Skeletal muscle satellite cell (primary cell): Measurements from ENCODE around the gene MECP2.

Experiments
- H3K27me3 ChIP-seq: 2 replicates; pipeline ENCODE4 v1.7.0; 2013; ENCODE audit warnings: low read length; ENCODE audit not compliant: control insufficient read depth, insufficient read depth
- H3K36me3 ChIP-seq: 2 replicates; pipeline ENCODE4 v1.7.0; 2013; ENCODE audit warnings: mild to moderate bottlenecking, control low read depth, low read length; ENCODE audit not compliant: insufficient read depth
- H3K4me1 ChIP-seq: 2 replicates; pipeline ENCODE4 v1.7.0; 2013; ENCODE audit warnings: low read length; ENCODE audit not compliant: control insufficient read depth, insufficient read depth
- H3K4me2 ChIP-seq: 2 replicates; pipeline ENCODE4 v1.7.0; 2013; ENCODE audit warnings: mild to moderate bottlenecking, low read length
- H3K4me3 ChIP-seq: 2 replicates; pipeline ENCODE4 v1.7.0; 2013; ENCODE audit warnings: low read length
- H3K9ac ChIP-seq: 2 replicates; pipeline ENCODE4 v1.7.0; 2013; ENCODE audit warnings: mild to moderate bottlenecking, low read depth, low read length, moderate library complexity
- H3K9me3 ChIP-seq: replicated peaks from 2 replicates; pipeline ENCODE4 v1.7.0; 2013; ENCODE audit warnings: mild to moderate bottlenecking, control low read depth, low read length

Gene MECP2

DNA sequence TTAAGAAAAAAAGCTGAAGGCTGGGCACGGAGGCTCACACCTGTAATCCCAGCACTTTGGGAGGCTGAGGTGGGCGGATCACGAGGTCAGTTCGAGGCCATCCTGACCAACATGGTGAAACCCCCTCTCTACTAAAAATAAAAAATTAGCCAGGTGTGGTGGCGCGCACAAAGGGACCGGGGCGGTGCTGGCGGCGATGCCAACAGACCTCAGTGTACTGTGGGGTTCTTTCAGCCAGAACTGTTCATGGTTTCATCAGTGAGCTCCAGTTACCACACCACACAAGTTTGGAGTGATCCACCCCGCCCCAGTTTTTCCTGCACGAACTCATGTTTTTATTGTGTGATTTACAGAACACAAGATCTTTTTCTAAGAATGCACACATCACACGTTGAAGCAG, 56.7 kb downstream of the MECP2 start:
- Histone ChIP-seq H3K27me3 (no peaks in the 10 kb centered on the region), H3K4me2 (peak overlapping the region; percentile 48), H3K36me3 (peaks cover 4% of the 10 kb centered on the region), H3K9me3 (no peaks in the 10 kb centered on the region), H3K4me1 (peaks cover 62% of the 10 kb centered on the region), H3K9ac (peak overlapping the region; percentile 58), H3K4me3 (no peak overlapping the region)

GRCh38 chrX:154040307-154040756, 57.2 kb downstream of the MECP2 start:
- Histone ChIP-seq H3K4me1 (peaks cover 60% of the 10 kb centered on the region), H3K4me2 (peak overlapping the region; percentile 48), H3K9me3 (no peaks in the 10 kb centered on the region), H3K27me3 (no peaks in the 10 kb centered on the region), H3K36me3 (peaks cover 4% of the 10 kb centered on the region), H3K4me3 (peak overlapping the region; percentile 19), H3K9ac (peak overlapping the region; percentile 70)

DNA sequence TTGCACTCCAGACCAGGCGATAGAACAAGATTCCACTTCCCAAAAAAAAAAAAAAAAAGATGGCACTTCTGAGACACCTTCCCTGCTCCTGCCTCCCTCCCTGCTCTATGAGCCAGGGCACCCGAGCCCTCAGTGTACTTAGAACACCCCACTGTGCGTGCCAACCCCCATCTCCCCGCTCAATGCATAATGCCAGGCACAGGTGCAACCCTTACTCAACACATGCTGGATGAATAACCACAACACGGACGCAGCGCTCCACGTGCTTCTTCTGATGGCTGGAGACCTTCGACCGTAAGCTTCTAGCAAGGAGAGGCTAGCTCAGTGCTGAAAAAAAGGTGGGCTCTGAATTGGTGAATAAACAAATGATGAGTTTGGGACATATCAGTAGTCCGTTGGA, 57.9 kb downstream of the MECP2 start:
- Histone ChIP-seq H3K4me3 (peak overlapping the region; percentile 19), H3K9ac (peak overlapping the region; percentile 70), H3K4me2 (peak overlapping the region; percentile 38), H3K27me3 (no peaks in the 10 kb centered on the region), H3K4me1 (peaks cover 59% of the 10 kb centered on the region), H3K36me3 (peaks cover 1% of the 10 kb centered on the region), H3K9me3 (no peaks in the 10 kb centered on the region)

- peaks cover 50% of the 10 kb centered on the region for H3K4me1 ChIP-seq
Measured at GRCh38 chrX:154038656-154039055, 58.9 kb downstream of the MECP2 start.

GRCh38 chrX:154037754-154038153, 59.8 kb downstream of the MECP2 start:
- H3K4me1 ChIP-seq = peaks cover 41% of the 10 kb centered on the region
- H3K9ac ChIP-seq = no peak overlapping the region
- no peak overlapping the region for H3K4me2 ChIP-seq
- no peaks in the 10 kb centered on the region for H3K27me3 ChIP-seq
- no peaks in the 10 kb centered on the region for H3K36me3 ChIP-seq
- no peak overlapping the region for H3K4me3 ChIP-seq
- no peaks in the 10 kb centered on the region for H3K9me3 ChIP-seq

More at GRCh38 chrX:154038656-154039055, 58.9 kb downstream of the MECP2 start:
- no peaks in the 10 kb centered on the region for H3K36me3 ChIP-seq
- no peak overlapping the region for H3K4me3 ChIP-seq
- no peaks in the 10 kb centered on the region for H3K27me3 ChIP-seq
- H3K4me2 ChIP-seq = no peak overlapping the region
- H3K9me3 ChIP-seq = no peaks in the 10 kb centered on the region
- no peak overlapping the region for H3K9ac ChIP-seq

- H3K4me3 ChIP-seq = no peak overlapping the region
- no peak overlapping the region for H3K9ac ChIP-seq
- peaks cover 29% of the 10 kb centered on the region for H3K4me1 ChIP-seq
- H3K27me3 ChIP-seq = no peaks in the 10 kb centered on the region
- no peak overlapping the region for H3K4me2 ChIP-seq
- H3K9me3 ChIP-seq = no peaks in the 10 kb centered on the region
- H3K36me3 ChIP-seq = peaks cover 4% of the 10 kb centered on the region
Measured at GRCh38 chrX:154036513-154036912, 61.0 kb downstream of the MECP2 start.

GRCh38 chrX:154033848-154034247, 63.7 kb downstream of the MECP2 start:
- no peak overlapping the region for H3K9ac ChIP-seq
- no peaks in the 10 kb centered on the region for H3K9me3 ChIP-seq
- H3K36me3 ChIP-seq = peaks cover 13% of the 10 kb centered on the region
- H3K4me2 ChIP-seq = no peak overlapping the region
- no peak overlapping the region for H3K4me3 ChIP-seq
- peaks cover 4% of the 10 kb centered on the region for H3K4me1 ChIP-seq
- no peaks in the 10 kb centered on the region for H3K27me3 ChIP-seq

DNA sequence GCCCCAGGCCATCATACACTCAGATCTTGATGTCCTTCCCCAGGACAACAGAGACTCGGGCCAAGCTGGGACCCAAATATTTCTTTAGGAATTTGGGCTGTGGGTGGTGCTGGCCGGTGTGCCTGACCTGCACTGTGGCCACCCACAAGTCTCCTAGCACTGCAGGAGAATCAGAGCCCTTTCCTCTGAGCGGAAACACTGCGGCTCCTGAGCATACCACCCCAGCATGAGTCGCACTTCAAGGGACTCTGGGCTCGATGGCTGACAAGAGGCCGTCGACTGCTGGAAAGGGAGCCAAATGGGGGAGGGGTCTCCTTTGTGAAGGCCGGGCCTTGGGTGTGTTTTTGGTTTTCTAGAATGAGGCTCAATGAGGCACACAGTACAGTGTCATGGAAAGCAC, 64.9 kb downstream of the MECP2 start:
- H3K4me2 ChIP-seq = no peak overlapping the region
- no peaks in the 10 kb centered on the region for H3K27me3 ChIP-seq
- H3K4me1 ChIP-seq = no peaks in the 10 kb centered on the region
- no peaks in the 10 kb centered on the region for H3K9me3 ChIP-seq
- peaks cover 15% of the 10 kb centered on the region for H3K36me3 ChIP-seq
- H3K4me3 ChIP-seq = no peak overlapping the region
- H3K9ac ChIP-seq = no peak overlapping the region

- Histone ChIP-seq H3K4me1 (no peaks in the 10 kb centered on the region), H3K36me3 (peaks cover 15% of the 10 kb centered on the region), H3K27me3 (no peaks in the 10 kb centered on the region), H3K4me2 (no peak overlapping the region), H3K4me3 (no peak overlapping the region), H3K9me3 (no peaks in the 10 kb centered on the region), H3K9ac (no peak overlapping the region)
Measured at GRCh38 chrX:154032160-154032559, 65.4 kb downstream of the MECP2 start.

DNA sequence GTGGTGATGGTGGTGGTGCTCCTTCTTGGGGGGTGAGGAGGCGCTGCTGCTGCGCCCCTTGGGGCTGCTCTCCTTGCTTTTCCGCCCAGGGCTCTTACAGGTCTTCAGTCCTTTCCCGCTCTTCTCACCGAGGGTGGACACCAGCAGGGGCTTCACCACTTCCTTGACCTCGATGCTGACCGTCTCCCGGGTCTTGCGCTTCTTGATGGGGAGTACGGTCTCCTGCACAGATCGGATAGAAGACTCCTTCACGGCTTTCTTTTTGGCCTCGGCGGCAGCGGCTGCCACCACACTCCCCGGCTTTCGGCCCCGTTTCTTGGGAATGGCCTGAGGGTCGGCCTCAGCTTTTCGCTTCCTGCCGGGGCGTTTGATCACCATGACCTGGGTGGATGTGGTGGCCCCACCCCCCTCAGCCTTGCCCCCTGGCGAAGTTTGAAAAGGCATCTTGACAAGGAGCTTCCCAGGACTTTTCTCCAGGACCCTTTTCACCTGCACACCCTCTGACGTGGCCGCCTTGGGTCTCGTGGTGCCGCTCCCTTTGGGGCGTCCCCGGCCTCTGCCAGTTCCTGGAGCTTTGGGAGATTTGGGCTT, 66.7 kb downstream of the MECP2 start:
- no peak overlapping the region for H3K4me3 ChIP-seq
- H3K9me3 ChIP-seq = no peaks in the 10 kb centered on the region
- no peak overlapping the region for H3K4me2 ChIP-seq
- H3K4me1 ChIP-seq = no peaks in the 10 kb centered on the region
- H3K27me3 ChIP-seq = no peaks in the 10 kb centered on the region
- no peak overlapping the region for H3K9ac ChIP-seq
- peaks cover 15% of the 10 kb centered on the region for H3K36me3 ChIP-seq

DNA sequence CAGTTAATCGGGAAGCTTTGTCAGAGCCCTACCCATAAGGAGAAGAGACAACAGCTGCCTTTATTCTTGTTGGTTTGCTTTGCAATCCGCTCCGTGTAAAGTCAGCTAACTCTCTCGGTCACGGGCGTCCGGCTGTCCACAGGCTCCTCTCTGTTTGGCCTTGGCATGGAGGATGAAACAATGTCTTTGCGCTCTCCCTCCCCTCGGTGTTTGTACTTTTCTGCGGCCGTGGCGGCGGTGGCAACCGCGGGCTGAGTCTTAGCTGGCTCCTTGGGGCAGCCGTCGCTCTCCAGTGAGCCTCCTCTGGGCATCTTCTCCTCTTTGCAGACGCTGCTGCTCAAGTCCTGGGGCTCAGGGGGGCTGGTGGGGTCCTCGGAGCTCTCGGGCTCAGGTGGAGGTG, 67.3 kb downstream of the MECP2 start:
- Histone ChIP-seq H3K4me3 (no peak overlapping the region), H3K27me3 (no peaks in the 10 kb centered on the region), H3K9ac (no peak overlapping the region), H3K4me1 (no peaks in the 10 kb centered on the region), H3K9me3 (no peaks in the 10 kb centered on the region), H3K4me2 (no peak overlapping the region), H3K36me3 (peaks cover 15% of the 10 kb centered on the region)

GRCh38 chrX:154029439-154029838, 68.1 kb downstream of the MECP2 start:
- peaks cover 15% of the 10 kb centered on the region for H3K36me3 ChIP-seq
- H3K4me2 ChIP-seq = no peak overlapping the region
- no peaks in the 10 kb centered on the region for H3K27me3 ChIP-seq

More at GRCh38 chrX:154029439-154029838, 68.1 kb downstream of the MECP2 start:
- Histone ChIP-seq H3K9me3 (no peaks in the 10 kb centered on the region), H3K9ac (no peak overlapping the region), H3K4me3 (no peak overlapping the region), H3K4me1 (no peaks in the 10 kb centered on the region)
